Pancreas (tissue), 10 donors: ENCODE results near the gene SNCAIP. TPM values are rescaled to one million over a fixed set of nuclear protein-coding genes. Genes with fewer than 3 reads are reported as not detected.

Source experiments
- ATAC-seq, 4 donors: fragments of 200-7000 bp; cut with Tn5 transposase; one replicate each; pipeline versions ENCODE4 v1.8.0 to v1.9.1; 2020; ENCODE audit warnings: mild to moderate bottlenecking in 4 of 4, moderate library complexity in 4 of 4
- DNase-seq, 6 donors: peaks; one replicate each; pipeline ENCODE4 v3.0.0-alpha.2; 2020
- FAIRE-seq: peaks from 2 replicates; lab custom pipeline; 2012; peaks lifted over from hg19 to GRCh38; lab: Jason Lieb, UNC
- H3K27ac ChIP-seq, 4 donors: fragments of 200-600 bp; sonication (generic); 1 replicate in 3 of 4; 2 replicates in 1 of 4; pipeline versions ENCODE4 v1.5.0 to v1.8.0; 2020
- H3K27me3 ChIP-seq, 4 donors: fragments of 200-600 bp; one replicate each; pipeline ENCODE4 v1.8.0; 2021
- H3K36me3 ChIP-seq, 3 donors: fragments of 200-600 bp; sonication (generic) in 1 of 3; one replicate each; pipeline versions ENCODE4 v1.5.0 to v1.8.0; 2020 to 2021
- H3K4me1 ChIP-seq, 3 donors: fragments of 200-600 bp; one replicate each; pipeline ENCODE4 v1.8.0; 2021
- H3K4me3 ChIP-seq, 4 donors: fragments of 200-600 bp; sonication (generic) in 2 of 4; one replicate each; pipeline versions ENCODE4 v1.5.0 to v1.8.0; 2020 to 2021
- H3K9me3 ChIP-seq, 4 donors: fragments of 200-600 bp; one replicate each; pipeline ENCODE4 v1.8.0; 2021
- CTCF ChIP-seq, 4 donors: fragments of 200-600 bp; sonication (generic) in 3 of 4; IDR thresholded peaks; one replicate each; pipeline versions ENCODE4 v1.5.0 to v1.8.0; 2021; ENCODE audit warnings: antibody characterized with exemption in 4 of 4
- WGBS, 2 donors: extraction: QIAGEN DNeasy Blood & Tissue Kit; methylation state at CpG; one replicate each; pipeline ENCODE4 v1.1.7; 2013; 5-methylcytosine and 5-hydroxymethylcytosine counted together
- intact Hi-C, 3 donors: fragments of 100-400 bp; cut with DNase I; formaldehyde crosslinking; loops; one replicate each; pipeline versions ENCODE4 v1.11.1 to v1.14.2; 2022
- polyA plus RNA-seq, 2 donors: library from polyadenylated mRNA; stranded (reverse); fragments of 200-250 nt; gene quantifications; one replicate each; pipeline ENCODE4 v1.2.3, GENCODE V29; 2013
- total RNA-seq, 6 donors: library from RNA; stranded (reverse); fragmentation: NEBNext Ultra II Directional in 4 of 6; extraction: Animal tissue kit (Norgen Biotek cat#: 25700) in 4 of 6; gene quantifications; one replicate each; pipeline versions ENCODE4 v1.2.1 to v1.2.4, GENCODE V29; 2021 to 2023
- donor health status: healthy with polysubstance abuse.
- donor health status: DM: no; HTN: no; CAD: no; lungs with moderate emphysema.
- donor health status: DM: no; HTN: no; CAD: no.
- donor health status: control.
- donor health status: control.
- donor health status: Bipolar disorder and iron deficiency.
- donor health status: DM: yes; HTN: yes; CAD: no.
- donor health status: DM: no; HTN: no; CAD: no.
- donor health status: DM: no; HTN: no; CAD: no.
- donor health status: DM: yes; HTN: yes; CAD: no.

SNCAIP gene
- total and polyA plus RNA-seq, 8 donors, result 0.03 to 1.1 (median 0.28) TPM; not detected in 1

GRCh38 chr5:122391621-122392020 is 79.6 kb downstream of the SNCAIP start:
- Histone ChIP-seq H3K4me1 (no peaks in the 10 kb centered on the region), H3K36me3 (no peaks in the 10 kb centered on the region), H3K27me3 (no peaks in the 10 kb centered on the region), H3K4me3 (no peak overlapping the region), H3K9me3 (no peaks in the 10 kb centered on the region), H3K27ac (no peak overlapping the region)
- intact Hi-C loops, result no loop called here
- ATAC-seq (no peak), DNase-seq (no peak), FAIRE-seq (no peak)
- no peak for TF ChIP-seq CTCF (IDR thresholded peaks at IDR 0.05)
- WGBS, 2 donors, result 58 to 73% methylated on average over 3 of the region's 3 CpGs

GRCh38 chr5:122392224-122392623 is 80.2 kb downstream of the SNCAIP start:
- Histone ChIP-seq H3K9me3 (no peaks in the 10 kb centered on the region), H3K4me3 (no peak overlapping the region), H3K27me3 (no peaks in the 10 kb centered on the region), H3K36me3 (no peaks in the 10 kb centered on the region), H3K27ac (no peak overlapping the region), H3K4me1 (no peaks in the 10 kb centered on the region)
- FAIRE-seq (no peak), ATAC-seq (no peak), DNase-seq (no peak)
- TF ChIP-seq CTCF (IDR thresholded peaks at IDR 0.05), result no peak
- intact Hi-C loops, result no loop called here
- WGBS, 2 donors, result 71 to 84% methylated on average over 2 of the region's 2 CpGs

- DNase-seq (no peak), FAIRE-seq (no peak), ATAC-seq (no peak)
- Histone ChIP-seq H3K9me3 (no peaks in the 10 kb centered on the region), H3K4me3 (no peak overlapping the region), H3K36me3 (no peaks in the 10 kb centered on the region), H3K4me1 (no peaks in the 10 kb centered on the region), H3K27ac (no peak overlapping the region), H3K27me3 (no peaks in the 10 kb centered on the region)
- no peak for TF ChIP-seq CTCF (IDR thresholded peaks at IDR 0.05)
- 24 to 35% methylated on average over 2 of the region's 2 CpGs for WGBS, 2 donors
- intact Hi-C loops, result no loop called here
Measured at GRCh38 chr5:122392824-122393223, 80.8 kb downstream of the SNCAIP start.

GRCh38 chr5:122394284-122394930 is 82.4 kb downstream of the SNCAIP start:
- no peak for FAIRE-seq
- WGBS, 2 donors, result 60 to 68% methylated on average over 6 of the region's 6 CpGs

More at GRCh38 chr5:122394284-122394930, 82.4 kb downstream of the SNCAIP start:
- Histone ChIP-seq H3K36me3 (no peaks in the 10 kb centered on the region), H3K4me3 (no peak overlapping the region), H3K4me1 (no peaks in the 10 kb centered on the region), H3K9me3 (no peaks in the 10 kb centered on the region), H3K27me3 (no peaks in the 10 kb centered on the region), H3K27ac (no peak overlapping the region)
- DNase-seq (no peak), ATAC-seq (no peak)
- TF ChIP-seq CTCF (IDR thresholded peaks at IDR 0.05), result no peak
- intact Hi-C loops, result no loop called here
